ENCODE data around the gene C17orf75. TPM values are rescaled to one million over a fixed set of nuclear protein-coding genes. Genes with fewer than 3 reads are reported as not detected.
A peak's percentile ranks its signal among the peaks of the same experiment; 100 is the strongest.

The C17orf75 gene
- polyA plus RNA-seq, 4 donors = 9.6 to 21.8 (median 11.9) TPM

DNA sequence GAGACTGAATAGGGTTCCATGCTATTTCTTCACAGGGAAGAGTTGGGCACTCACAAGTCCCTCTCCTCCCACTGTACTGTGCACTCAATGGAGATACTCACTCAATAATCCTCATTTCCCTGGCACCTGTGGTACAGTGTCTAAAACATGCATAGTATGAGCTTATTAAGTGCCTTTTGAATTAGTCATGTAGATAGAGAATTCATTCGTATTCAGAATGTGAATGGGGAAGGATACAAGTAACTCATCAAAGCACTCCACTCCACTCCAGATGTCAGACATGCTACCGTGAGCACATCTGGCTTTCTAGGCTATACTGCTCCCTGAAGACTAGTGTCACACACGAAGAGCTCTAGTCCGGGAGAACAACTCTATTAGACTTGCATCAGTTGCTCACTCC is 6.3 kb downstream of the C17orf75 start:
- H3K9me3 ChIP-seq (ENCODE audit: control insufficient read depth in 2 of 2, insufficient read depth in 1 of 2, low read depth in 1 of 2, low read length in 1 of 2) = no peaks in the 10 kb centered on the region
- 87 to 90% (median 88%) methylated on average over 4 of the region's 4 CpGs for WGBS, 3 donors
- H3K27ac ChIP-seq (ENCODE audit: low read depth in 1 of 3, low read length in 2 of 3) = no peak overlapping the region
- H3K4me1 ChIP-seq (ENCODE audit: control insufficient read depth in 3 of 3, insufficient read depth in 2 of 3, low read depth in 1 of 3, low read length in 2 of 3) = no peaks in the 10 kb centered on the region
- FAIRE-seq (no peak), DNase-seq (no peak)
- no peaks in the 10 kb centered on the region for H3K27me3 ChIP-seq (ENCODE audit: control insufficient read depth in 3 of 3, insufficient read depth in 3 of 3, low read length in 3 of 3)
- H3K4me3 ChIP-seq (ENCODE audit: low read depth in 1 of 3, low read length in 3 of 3) = no peak overlapping the region
- H3K36me3 ChIP-seq (ENCODE audit: control insufficient read depth in 3 of 3, insufficient read depth in 2 of 3, low read depth in 1 of 3, low read length in 3 of 3) = peaks cover 0 to 32% (median 8%) of the 10 kb centered on the region in 3 donors

DNA sequence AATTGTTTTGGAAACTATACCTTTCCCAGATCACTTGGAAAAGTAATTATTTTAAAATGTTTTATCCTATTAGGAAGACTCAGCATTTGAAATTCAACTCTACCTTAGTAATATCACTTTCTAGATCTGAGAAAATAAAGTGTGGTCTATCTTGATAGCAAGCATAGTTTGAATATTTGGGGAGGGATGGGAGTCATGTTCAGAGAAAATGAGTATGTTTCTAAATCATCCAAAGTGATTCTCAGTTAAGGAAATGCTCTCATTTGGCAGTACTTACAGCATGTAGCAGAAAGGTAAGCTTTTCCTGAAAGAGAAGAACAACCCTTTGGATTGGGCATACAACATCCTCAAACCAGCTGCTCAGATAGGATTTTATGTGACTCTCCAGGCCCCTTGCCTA is 6.9 kb downstream of the C17orf75 start:
- Histone ChIP-seq H3K36me3 (ENCODE audit: control insufficient read depth in 3 of 3, insufficient read depth in 2 of 3, low read depth in 1 of 3, low read length in 3 of 3) (peaks cover 0 to 32% (median 8%) of the 10 kb centered on the region in 3 donors), H3K9me3 (ENCODE audit: control insufficient read depth in 2 of 2, insufficient read depth in 1 of 2, low read depth in 1 of 2, low read length in 1 of 2) (no peaks in the 10 kb centered on the region)
- FAIRE-seq = no peak

DNA sequence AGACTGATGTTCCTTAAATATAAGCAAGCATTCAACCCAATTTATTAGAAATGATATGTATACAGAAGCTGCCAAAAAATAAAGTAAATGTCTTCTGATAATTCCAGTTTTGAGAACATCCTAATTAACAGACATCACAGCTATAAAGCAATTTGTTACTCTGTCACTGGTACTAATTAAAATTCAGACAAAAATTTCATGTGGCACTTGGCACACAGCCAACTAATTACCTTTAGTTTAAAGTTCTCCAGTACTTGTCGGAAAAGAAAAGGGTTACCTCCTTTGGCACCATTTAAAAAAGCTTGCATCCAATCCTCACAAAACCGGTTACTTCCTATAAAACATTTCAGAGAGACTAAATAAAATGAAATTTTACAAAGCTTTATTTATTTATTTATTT is 8.8 kb downstream of the C17orf75 start:
- FAIRE-seq (no peak), DNase-seq (no peak)
- H3K27me3 ChIP-seq (ENCODE audit: control insufficient read depth in 3 of 3, insufficient read depth in 3 of 3, low read length in 3 of 3) = no peaks in the 10 kb centered on the region
- peaks cover 0 to 26% (median 8%) of the 10 kb centered on the region in 3 donors for H3K36me3 ChIP-seq (ENCODE audit: control insufficient read depth in 3 of 3, insufficient read depth in 2 of 3, low read depth in 1 of 3, low read length in 3 of 3)
- H3K4me3 ChIP-seq (ENCODE audit: low read depth in 1 of 3, low read length in 3 of 3) = no peak overlapping the region
- H3K27ac ChIP-seq (ENCODE audit: low read depth in 1 of 3, low read length in 2 of 3) = no peak overlapping the region
- no peaks in the 10 kb centered on the region for H3K9me3 ChIP-seq (ENCODE audit: control insufficient read depth in 2 of 2, insufficient read depth in 1 of 2, low read depth in 1 of 2, low read length in 1 of 2)
- H3K4me1 ChIP-seq (ENCODE audit: control insufficient read depth in 3 of 3, insufficient read depth in 2 of 3, low read depth in 1 of 3, low read length in 2 of 3) = no peaks in the 10 kb centered on the region
- WGBS, 3 donors = 90 to 97% (median 96%) methylated on average over 2 of the region's 2 CpGs

More for the DNA sequence above, 6.9 kb downstream of the C17orf75 start:
- Histone ChIP-seq H3K4me1 (ENCODE audit: control insufficient read depth in 3 of 3, insufficient read depth in 2 of 3, low read depth in 1 of 3, low read length in 2 of 3) (no peaks in the 10 kb centered on the region), H3K27me3 (ENCODE audit: control insufficient read depth in 3 of 3, insufficient read depth in 3 of 3, low read length in 3 of 3) (no peaks in the 10 kb centered on the region), H3K27ac (ENCODE audit: low read depth in 1 of 3, low read length in 2 of 3) (no peak overlapping the region), H3K4me3 (ENCODE audit: low read depth in 1 of 3, low read length in 3 of 3) (no peak overlapping the region)
- DNase-seq = no peak

DNA sequence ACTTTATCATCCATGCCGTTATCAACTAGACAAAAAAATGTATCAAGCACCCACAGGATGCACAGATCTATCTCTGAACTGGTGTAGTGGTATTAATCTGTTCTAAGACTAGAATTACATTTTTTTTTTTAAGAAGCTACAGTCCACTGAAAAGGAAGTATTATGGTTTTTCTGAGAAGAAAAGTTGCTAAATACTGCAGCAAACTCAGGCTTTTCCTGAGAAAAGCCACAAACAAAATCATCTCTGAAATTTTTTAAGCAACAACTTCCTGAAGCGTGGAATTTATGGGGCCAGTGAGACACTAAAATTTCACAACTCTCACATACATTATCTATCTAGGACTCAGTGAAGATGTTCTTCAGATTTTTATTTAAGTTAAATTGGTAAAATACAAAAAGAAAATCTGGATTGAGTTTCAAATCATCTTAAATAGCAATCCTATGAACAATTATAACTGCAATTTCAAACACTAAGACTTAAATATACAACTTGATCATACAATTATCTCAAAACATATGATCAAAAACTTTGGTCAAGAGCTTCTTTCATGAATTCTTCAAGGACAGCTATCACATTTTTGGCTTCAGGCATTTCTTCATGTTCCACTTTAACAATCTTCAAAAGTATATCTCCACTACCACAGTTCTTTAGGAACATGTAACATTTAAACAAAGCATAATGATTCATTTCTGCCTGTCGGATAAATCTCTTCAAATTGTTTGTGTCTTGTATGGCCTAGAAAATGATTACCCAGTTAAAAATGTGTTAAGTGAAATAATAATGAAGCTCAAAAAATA is 10.5 kb downstream of the C17orf75 start:
- 74 to 81% (median 77%) methylated on average over 3 of the region's 3 CpGs for WGBS, 3 donors
- no peaks in the 10 kb centered on the region for H3K4me1 ChIP-seq (ENCODE audit: control insufficient read depth in 3 of 3, insufficient read depth in 2 of 3, low read depth in 1 of 3, low read length in 2 of 3)
- no peaks in the 10 kb centered on the region for H3K9me3 ChIP-seq (ENCODE audit: control insufficient read depth in 2 of 2, insufficient read depth in 1 of 2, low read depth in 1 of 2, low read length in 1 of 2)
- H3K27me3 ChIP-seq (ENCODE audit: control insufficient read depth in 3 of 3, insufficient read depth in 3 of 3, low read length in 3 of 3) = no peaks in the 10 kb centered on the region
- no peak overlapping the region for H3K27ac ChIP-seq (ENCODE audit: low read depth in 1 of 3, low read length in 2 of 3)
- DNase-seq (peak in 1 of 2 donors; percentile 26), FAIRE-seq (no peak)
- no peak overlapping the region for H3K4me3 ChIP-seq (ENCODE audit: low read depth in 1 of 3, low read length in 3 of 3)
- H3K36me3 ChIP-seq (ENCODE audit: control insufficient read depth in 3 of 3, insufficient read depth in 2 of 3, low read depth in 1 of 3, low read length in 3 of 3) = peaks cover 0 to 14% (median 8%) of the 10 kb centered on the region in 3 donors

DNA sequence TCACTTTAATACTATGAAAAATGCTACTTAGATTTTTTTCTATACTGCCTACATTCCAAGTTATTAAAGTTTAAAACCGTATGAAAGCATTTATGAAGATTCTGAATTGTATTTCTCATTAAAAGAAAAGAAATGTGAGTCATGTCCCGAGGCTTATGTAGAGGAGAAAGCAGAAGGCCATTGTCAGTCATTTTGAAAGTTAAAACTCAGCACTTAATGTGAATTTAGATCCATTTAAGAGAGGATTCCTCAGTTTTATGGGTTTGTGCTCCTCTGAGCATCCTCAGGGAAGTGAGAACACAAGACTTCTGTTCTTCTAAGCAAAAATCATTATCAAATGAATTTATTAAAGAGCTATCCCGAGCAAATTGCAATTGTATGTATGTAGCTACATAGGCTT is 11.8 kb downstream of the C17orf75 start:
- Histone ChIP-seq H3K4me1 (ENCODE audit: control insufficient read depth in 3 of 3, insufficient read depth in 2 of 3, low read depth in 1 of 3, low read length in 2 of 3) (no peaks in the 10 kb centered on the region), H3K27ac (ENCODE audit: low read depth in 1 of 3, low read length in 2 of 3) (no peak overlapping the region), H3K4me3 (ENCODE audit: low read depth in 1 of 3, low read length in 3 of 3) (no peak overlapping the region), H3K9me3 (ENCODE audit: control insufficient read depth in 2 of 2, insufficient read depth in 1 of 2, low read depth in 1 of 2, low read length in 1 of 2) (no peaks in the 10 kb centered on the region), H3K36me3 (ENCODE audit: control insufficient read depth in 3 of 3, insufficient read depth in 2 of 3, low read depth in 1 of 3, low read length in 3 of 3) (peaks cover 0 to 10% (median 7%) of the 10 kb centered on the region in 3 donors), H3K27me3 (ENCODE audit: control insufficient read depth in 3 of 3, insufficient read depth in 3 of 3, low read length in 3 of 3) (no peaks in the 10 kb centered on the region)
- 72 to 84% (median 77%) methylated on average over 3 of the region's 3 CpGs for WGBS, 3 donors
- FAIRE-seq (no peak), DNase-seq (no peak)

DNA sequence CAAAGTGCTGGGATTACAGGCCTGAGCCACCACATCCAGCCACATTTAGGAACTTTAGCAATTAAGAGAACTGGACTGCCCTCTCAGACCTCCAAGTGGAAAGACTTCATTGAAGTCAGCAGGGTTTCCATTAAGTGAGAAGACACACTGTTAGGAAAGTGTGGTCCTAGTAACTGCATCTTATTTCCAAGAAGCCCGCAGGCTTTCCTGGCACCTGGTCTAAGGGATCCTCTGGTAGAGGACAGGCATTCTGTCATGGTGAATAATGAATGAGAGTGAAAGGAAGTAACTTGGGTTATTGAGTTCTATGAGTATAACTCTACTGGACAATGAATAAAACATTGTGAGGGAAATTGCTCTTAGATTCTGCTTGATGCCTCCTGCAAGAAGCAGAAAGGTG is 14.1 kb downstream of the C17orf75 start:
- FAIRE-seq = no peak
- DNase-seq = no peak
- H3K4me1 ChIP-seq (ENCODE audit: control insufficient read depth in 3 of 3, insufficient read depth in 2 of 3, low read depth in 1 of 3, low read length in 2 of 3) = peaks cover 0 to 3% (median 0%) of the 10 kb centered on the region in 3 donors
- WGBS, 3 donors = 93 to 100% (median 100%) methylated on average over 1 of the region's 1 CpG
- H3K27ac ChIP-seq (ENCODE audit: low read depth in 1 of 3, low read length in 2 of 3) = no peak overlapping the region
- no peak overlapping the region for H3K4me3 ChIP-seq (ENCODE audit: low read depth in 1 of 3, low read length in 3 of 3)
- peaks cover 0 to 2% (median 0%) of the 10 kb centered on the region in 3 donors for H3K36me3 ChIP-seq (ENCODE audit: control insufficient read depth in 3 of 3, insufficient read depth in 2 of 3, low read depth in 1 of 3, low read length in 3 of 3)
- no peaks in the 10 kb centered on the region for H3K9me3 ChIP-seq (ENCODE audit: control insufficient read depth in 2 of 2, insufficient read depth in 1 of 2, low read depth in 1 of 2, low read length in 1 of 2)
- no peaks in the 10 kb centered on the region for H3K27me3 ChIP-seq (ENCODE audit: control insufficient read depth in 3 of 3, insufficient read depth in 3 of 3, low read length in 3 of 3)

DNA sequence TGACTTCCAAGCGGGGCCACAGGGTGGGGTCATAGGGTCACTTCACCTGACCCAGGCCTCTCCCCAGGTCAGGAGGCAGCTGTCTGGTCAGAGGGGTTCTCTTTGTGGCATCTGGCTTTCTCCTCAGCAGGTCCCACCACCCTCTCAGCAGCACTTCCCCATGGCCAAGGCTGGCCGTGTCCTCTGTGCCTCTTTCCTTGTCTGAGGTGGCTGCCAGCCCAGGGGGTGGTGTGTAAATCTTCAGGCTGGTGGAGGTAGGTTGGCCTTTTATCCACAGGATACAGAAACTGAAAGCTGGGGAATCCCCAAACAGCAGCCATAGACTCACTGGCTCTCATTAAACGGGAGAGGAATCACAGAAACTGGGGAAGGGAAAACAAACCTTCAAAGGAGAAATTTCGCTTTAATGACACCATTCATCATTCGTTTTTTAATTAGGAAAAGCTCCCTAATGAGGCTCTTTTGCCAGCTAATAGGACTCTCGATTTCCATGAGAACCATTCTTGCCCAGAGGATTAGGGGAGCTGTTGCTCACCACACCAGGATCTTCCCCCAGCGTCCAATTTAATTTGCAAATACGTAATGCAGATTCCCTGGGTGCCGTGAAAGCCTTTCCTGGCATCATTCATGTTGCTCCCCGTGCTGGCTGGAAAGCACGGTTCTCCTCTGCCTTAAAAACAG is 18.0 kb downstream of the C17orf75 start:
- peaks cover 0 to 3% (median 0%) of the 10 kb centered on the region in 3 donors for H3K4me1 ChIP-seq (ENCODE audit: control insufficient read depth in 3 of 3, insufficient read depth in 2 of 3, low read depth in 1 of 3, low read length in 2 of 3)
- H3K36me3 ChIP-seq (ENCODE audit: control insufficient read depth in 3 of 3, insufficient read depth in 2 of 3, low read depth in 1 of 3, low read length in 3 of 3) = no peaks in the 10 kb centered on the region
- H3K4me3 ChIP-seq (ENCODE audit: low read depth in 1 of 3, low read length in 3 of 3) = no peak overlapping the region
- no peaks in the 10 kb centered on the region for H3K27me3 ChIP-seq (ENCODE audit: control insufficient read depth in 3 of 3, insufficient read depth in 3 of 3, low read length in 3 of 3)
- no peaks in the 10 kb centered on the region for H3K9me3 ChIP-seq (ENCODE audit: control insufficient read depth in 2 of 2, insufficient read depth in 1 of 2, low read depth in 1 of 2, low read length in 1 of 2)
- 12 to 34% (median 26%) methylated on average over 11 of the region's 11 CpGs for WGBS, 3 donors
- DNase-seq (peak; percentile 47 to 51), FAIRE-seq (no peak)
- no peak overlapping the region for H3K27ac ChIP-seq (ENCODE audit: low read depth in 1 of 3, low read length in 2 of 3)

DNA sequence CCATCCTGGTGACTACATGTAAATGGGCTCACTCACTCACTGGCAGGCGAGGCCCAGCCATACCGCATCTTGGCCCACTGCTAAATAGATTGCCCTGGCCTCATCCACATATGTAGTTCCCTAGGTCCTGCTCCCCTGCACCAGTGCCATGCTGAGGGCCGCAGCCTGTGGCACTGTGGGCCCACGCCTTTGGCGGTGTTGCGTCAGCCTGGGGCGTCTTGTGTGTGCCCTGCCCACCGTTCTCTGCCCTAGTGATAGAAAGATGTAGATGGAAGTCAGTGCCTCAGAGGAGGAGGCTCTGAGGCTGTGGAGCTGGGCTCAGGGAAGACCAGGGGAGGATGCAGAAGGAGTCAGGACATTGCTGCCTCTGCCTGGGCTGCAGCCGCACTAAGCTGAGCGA is 18.9 kb downstream of the C17orf75 start:
- FAIRE-seq (no peak), DNase-seq (no peak)
- Histone ChIP-seq H3K4me3 (ENCODE audit: low read depth in 1 of 3, low read length in 3 of 3) (no peak overlapping the region), H3K9me3 (ENCODE audit: control insufficient read depth in 2 of 2, insufficient read depth in 1 of 2, low read depth in 1 of 2, low read length in 1 of 2) (no peaks in the 10 kb centered on the region), H3K4me1 (ENCODE audit: control insufficient read depth in 3 of 3, insufficient read depth in 2 of 3, low read depth in 1 of 3, low read length in 2 of 3) (peaks cover 0 to 3% (median 0%) of the 10 kb centered on the region in 3 donors), H3K27ac (ENCODE audit: low read depth in 1 of 3, low read length in 2 of 3) (no peak overlapping the region), H3K36me3 (ENCODE audit: control insufficient read depth in 3 of 3, insufficient read depth in 2 of 3, low read depth in 1 of 3, low read length in 3 of 3) (no peaks in the 10 kb centered on the region), H3K27me3 (ENCODE audit: control insufficient read depth in 3 of 3, insufficient read depth in 3 of 3, low read length in 3 of 3) (no peaks in the 10 kb centered on the region)
- 93 to 96% (median 94%) methylated on average over 10 of the region's 10 CpGs for WGBS, 3 donors

All from small intestine (tissue), 7 donors.